H9 (cell line): ENCODE results near the gene IQSEC1. TPM values are rescaled to one million over a fixed set of nuclear protein-coding genes. Genes with fewer than 3 reads are reported as not detected.

ENCODE experiments used
- DNase-seq: peaks from one replicate; pipeline ENCODE4 v3.0.0-alpha.2; 2017
- H2AFZ ChIP-seq: one replicate; pipeline ENCODE4 v1.6.1; 2013; ENCODE audit warnings: mild to moderate bottlenecking, low read length, control low read depth, moderate library complexity
- H2AK5ac ChIP-seq: 2 replicates; pipeline ENCODE4 v1.6.1; 2013; ENCODE audit warnings: low read length, control low read depth, mixed read lengths; ENCODE audit not compliant: insufficient read length
- H2BK120ac ChIP-seq: one replicate; pipeline ENCODE4 v1.6.1; 2013; ENCODE audit warnings: low read depth, mild to moderate bottlenecking, low read length, control low read depth, inconsistent platforms; ENCODE audit not compliant: poor library complexity, severe bottlenecking
- H2BK12ac ChIP-seq: 2 replicates; pipeline ENCODE4 v1.6.1; 2013; ENCODE audit warnings: low read length, control low read depth, mixed read lengths, low read depth; ENCODE audit not compliant: insufficient read length
- H2BK15ac ChIP-seq: 2 replicates; pipeline ENCODE4 v1.6.1; 2013; ENCODE audit warnings: low read depth, low read length, control low read depth
- H2BK20ac ChIP-seq: one replicate; pipeline ENCODE4 v1.6.1; 2013; ENCODE audit warnings: low read depth, mild to moderate bottlenecking, low read length, control low read depth, inconsistent platforms; ENCODE audit not compliant: poor library complexity, severe bottlenecking
- H2BK5ac ChIP-seq: 2 replicates; pipeline ENCODE4 v1.6.1; 2013; ENCODE audit warnings: low read length, control low read depth, mixed read lengths; ENCODE audit not compliant: insufficient read length
- H3K14ac ChIP-seq: 2 replicates; pipeline ENCODE4 v1.6.1; 2013; ENCODE audit warnings: low read length, control low read depth; ENCODE audit not compliant: insufficient read depth
- H3K18ac ChIP-seq: 2 replicates; pipeline ENCODE4 v1.6.1; 2013; ENCODE audit warnings: low read depth, mild to moderate bottlenecking, mixed read lengths, low read length, control low read depth; ENCODE audit not compliant: insufficient read length
- H3K23ac ChIP-seq: 2 replicates; pipeline ENCODE4 v1.6.1; 2013; ENCODE audit warnings: low read length, control low read depth, mixed read lengths, low read depth; ENCODE audit not compliant: insufficient read length
- H3K23me2 ChIP-seq: 2 replicates; pipeline ENCODE4 v1.6.1; 2013; ENCODE audit warnings: low read depth, mild to moderate bottlenecking, mixed read lengths, low read length, control low read depth; ENCODE audit not compliant: insufficient read length, poor library complexity, severe bottlenecking
- H3K27ac ChIP-seq: 2 replicates; pipeline ENCODE4 v1.5.1; 2013; ENCODE audit warnings: low read length, control low read depth, mixed read lengths, low read depth; ENCODE audit not compliant: insufficient read length
- H3K27me3 ChIP-seq: 2 replicates; pipeline ENCODE4 v1.6.1; 2013; ENCODE audit warnings: low read length, control low read depth, inconsistent platforms; ENCODE audit not compliant: insufficient read depth
- H3K4ac ChIP-seq: 2 replicates; pipeline ENCODE4 v1.6.1; 2013; ENCODE audit warnings: low read depth, mild to moderate bottlenecking, control low read depth, inconsistent platforms, low read length, moderate library complexity
- H3K4me1 ChIP-seq: 2 replicates; pipeline ENCODE4 v1.6.1; 2013; ENCODE audit warnings: low read length, control low read depth, inconsistent platforms; ENCODE audit not compliant: insufficient read depth
- H3K4me2 ChIP-seq: 2 replicates; pipeline ENCODE4 v1.6.1; 2013; ENCODE audit warnings: low read length, control low read depth, mixed read lengths; ENCODE audit not compliant: insufficient read length, insufficient read depth
- H3K56ac ChIP-seq: 2 replicates; pipeline ENCODE4 v1.6.1; 2013; ENCODE audit warnings: low read depth, mild to moderate bottlenecking, mixed read lengths, low read length, control low read depth; ENCODE audit not compliant: insufficient read length
- H3K79me1 ChIP-seq: 2 replicates; pipeline ENCODE4 v1.6.1; 2013; ENCODE audit warnings: low read depth, mild to moderate bottlenecking, moderate library complexity, low read length, control low read depth, inconsistent platforms; ENCODE audit not compliant: insufficient read depth, poor library complexity, severe bottlenecking
- H3K79me2 ChIP-seq: 2 replicates; pipeline ENCODE4 v1.6.1; 2013; ENCODE audit warnings: low read length, control low read depth, inconsistent platforms; ENCODE audit not compliant: insufficient read depth
- H3K9ac ChIP-seq: 2 replicates; pipeline ENCODE4 v1.6.1; 2013; ENCODE audit warnings: low read length, control low read depth, mixed read lengths; ENCODE audit not compliant: insufficient read length; ENCODE audit errors: extremely low read depth
- H3K9me3 ChIP-seq: one replicate; pipeline ENCODE4 v1.6.1; 2013; ENCODE audit warnings: low read depth, low read length, inconsistent platforms; ENCODE audit not compliant: control insufficient read depth
- H3T11ph ChIP-seq: one replicate; pipeline ENCODE4 v1.6.1; 2013; ENCODE audit warnings: mild to moderate bottlenecking, low read length, control low read depth, inconsistent platforms
- H4K20me1 ChIP-seq: one replicate; pipeline ENCODE4 v1.6.1; 2013; ENCODE audit not compliant: control insufficient read depth, insufficient read length, insufficient read depth
- H4K5ac ChIP-seq: 2 replicates; pipeline ENCODE4 v1.6.1; 2013; ENCODE audit warnings: low read depth, mild to moderate bottlenecking, mixed read lengths, low read length, control low read depth; ENCODE audit not compliant: insufficient read length
- H4K8ac ChIP-seq: replicated peaks from 2 replicates; pipeline ENCODE4 v1.6.1; 2013; ENCODE audit warnings: low read length, control low read depth, mixed read lengths, low read depth; ENCODE audit not compliant: insufficient read length
- H4K91ac ChIP-seq: 2 replicates; pipeline ENCODE4 v1.6.1; 2013; ENCODE audit warnings: low read depth, mild to moderate bottlenecking, moderate library complexity, mixed read lengths, low read length, control low read depth; ENCODE audit not compliant: insufficient read length
- H3K27ac Mint-ChIP-seq, 3 experiments: 2 replicates in 2 of 3; 3 replicates in 1 of 3; pipeline ENCODE4 v1.8.0; 2020 to 2021; ENCODE audit warnings: mixed read lengths in 3 of 3, mild to moderate bottlenecking in 1 of 3, moderate library complexity in 1 of 3
- H3K27me3 Mint-ChIP-seq: 2 replicates; pipeline ENCODE4 v1.8.0; 2021; ENCODE audit warnings: low read depth, mild to moderate bottlenecking, moderate library complexity, mixed read lengths
- H3K36me3 Mint-ChIP-seq, 3 experiments: 2 replicates in 2 of 3; 3 replicates in 1 of 3; pipeline ENCODE4 v1.8.0; 2020 to 2021; ENCODE audit warnings: low read depth in 3 of 3, mixed read lengths in 3 of 3; ENCODE audit not compliant: insufficient read depth in 1 of 3
- H3K4me1 Mint-ChIP-seq, 2 experiments: 2 replicates each; pipeline ENCODE4 v1.8.0; 2020; ENCODE audit warnings: mixed read lengths in 2 of 2
- H3K4me3 Mint-ChIP-seq, 2 experiments: 2 replicates in 1 of 2; 3 replicates in 1 of 2; pipeline ENCODE4 v1.8.0; 2020 to 2021; ENCODE audit warnings: mild to moderate bottlenecking in 2 of 2, mixed read lengths in 2 of 2, moderate library complexity in 1 of 2
- H3K9me3 Mint-ChIP-seq, 2 experiments: 2 replicates in 1 of 2; 3 replicates in 1 of 2; pipeline ENCODE4 v1.8.0; 2020; ENCODE audit warnings: mild to moderate bottlenecking in 2 of 2, mixed read lengths in 2 of 2, moderate library complexity in 1 of 2
- CTCF ChIP-seq: fragments of 200-600 bp; sonication (generic); conservative IDR thresholded peaks from 3 replicates; pipeline ENCODE4 v1.8.0; 2021; ENCODE audit warnings: antibody characterized with exemption, mild to moderate bottlenecking
- WGBS: extraction: QIAGEN DNeasy Blood & Tissue Kit; methylation state at CpG from one replicate; pipeline ENCODE4 v1.1.7; 2013; ENCODE audit warnings: missing lambda C conversion rate, low lambda C conversion rate, mixed read lengths; ENCODE audit not compliant: insufficient read length; ENCODE audit errors: extremely low coverage; 5-methylcytosine and 5-hydroxymethylcytosine counted together
- total RNA-seq: library from RNA; stranded (reverse); gene quantifications from 2 replicates; pipeline ENCODE4 v1.2.1, GENCODE V29; 2021

IQSEC1 gene
- total RNA-seq, 1 experiment from 2014 or later: 19.1 TPM

- DNase-seq: no peak
- H3K27ac Mint-ChIP-seq: no peak overlapping the region
- no peak overlapping the region for H3K4me3 Mint-ChIP-seq
These were observed 86.7 kb downstream of the IQSEC1 start for GRCh38 chr3:12986521-12986920.

More at GRCh38 chr3:12986521-12986920, 86.7 kb downstream of the IQSEC1 start:
- H3K18ac ChIP-seq: no peak overlapping the region
- no peak overlapping the region for H4K8ac ChIP-seq
- H3K14ac ChIP-seq: no peak overlapping the region
- H3K79me2 ChIP-seq: no peaks in the 10 kb centered on the region
- no peak overlapping the region for H2BK120ac ChIP-seq
- H2BK20ac ChIP-seq: no peak overlapping the region
- TF ChIP-seq CTCF: no peak
- Mint-ChIP-seq H3K9me3 (peaks cover 6 to 8% of the 10 kb centered on the region in 2 experiments; a peak in 3 of 5 replicates), H3K36me3 (peaks cover 4 to 8% (median 4%) of the 10 kb centered on the region in 3 experiments; a peak in 6 of 7 replicates), H3K4me1 (peaks cover 20 to 36% of the 10 kb centered on the region in 2 experiments), H3K27me3 (peaks cover 21% of the 10 kb centered on the region)
- H2BK15ac ChIP-seq: no peak overlapping the region
- H2AFZ ChIP-seq: no peak overlapping the region
- H3K27me3 ChIP-seq: no peaks in the 10 kb centered on the region; the same call in 1 of the 2 replicates
- H4K5ac ChIP-seq: no peak overlapping the region
- no peak overlapping the region for H2AK5ac ChIP-seq
- no peaks in the 10 kb centered on the region for H3K4me1 ChIP-seq
- no peak overlapping the region for H3K56ac ChIP-seq
- H4K20me1 ChIP-seq: no peaks in the 10 kb centered on the region
- H2BK5ac ChIP-seq: no peak overlapping the region
- no peaks in the 10 kb centered on the region for H3K23me2 ChIP-seq
- no peak overlapping the region for H3K9ac ChIP-seq
- no peak overlapping the region for H3K27ac ChIP-seq
- WGBS: no CpG with 5 or more reads among the region's 11 CpGs
- H4K91ac ChIP-seq: no peak overlapping the region
- H3K9me3 ChIP-seq: no peaks in the 10 kb centered on the region
- no peak overlapping the region for H3K4me2 ChIP-seq
- H3K23ac ChIP-seq: no peak overlapping the region
- no peak overlapping the region for H3K4ac ChIP-seq
- H3K79me1 ChIP-seq: no peaks in the 10 kb centered on the region
- no peak overlapping the region for H2BK12ac ChIP-seq
- no peak overlapping the region for H3T11ph ChIP-seq
